GM18868 (cell line): Measurements from ENCODE around the gene LRCH4.
"Not testable (repeated sequence)": the region's sequence is repeated elsewhere in the genome, so short reads cannot be mapped to it uniquely, and the experiment has no call there.

Source experiments
- ATAC-seq: cut with Tn5 transposase; IDR thresholded peaks from one replicate; pipeline ENCODE4 v1.9.1; 2021; ENCODE audit warnings: mild to moderate bottlenecking, moderate library complexity; ENCODE audit not compliant: unreplicated experiment

The LRCH4 gene

DNA sequence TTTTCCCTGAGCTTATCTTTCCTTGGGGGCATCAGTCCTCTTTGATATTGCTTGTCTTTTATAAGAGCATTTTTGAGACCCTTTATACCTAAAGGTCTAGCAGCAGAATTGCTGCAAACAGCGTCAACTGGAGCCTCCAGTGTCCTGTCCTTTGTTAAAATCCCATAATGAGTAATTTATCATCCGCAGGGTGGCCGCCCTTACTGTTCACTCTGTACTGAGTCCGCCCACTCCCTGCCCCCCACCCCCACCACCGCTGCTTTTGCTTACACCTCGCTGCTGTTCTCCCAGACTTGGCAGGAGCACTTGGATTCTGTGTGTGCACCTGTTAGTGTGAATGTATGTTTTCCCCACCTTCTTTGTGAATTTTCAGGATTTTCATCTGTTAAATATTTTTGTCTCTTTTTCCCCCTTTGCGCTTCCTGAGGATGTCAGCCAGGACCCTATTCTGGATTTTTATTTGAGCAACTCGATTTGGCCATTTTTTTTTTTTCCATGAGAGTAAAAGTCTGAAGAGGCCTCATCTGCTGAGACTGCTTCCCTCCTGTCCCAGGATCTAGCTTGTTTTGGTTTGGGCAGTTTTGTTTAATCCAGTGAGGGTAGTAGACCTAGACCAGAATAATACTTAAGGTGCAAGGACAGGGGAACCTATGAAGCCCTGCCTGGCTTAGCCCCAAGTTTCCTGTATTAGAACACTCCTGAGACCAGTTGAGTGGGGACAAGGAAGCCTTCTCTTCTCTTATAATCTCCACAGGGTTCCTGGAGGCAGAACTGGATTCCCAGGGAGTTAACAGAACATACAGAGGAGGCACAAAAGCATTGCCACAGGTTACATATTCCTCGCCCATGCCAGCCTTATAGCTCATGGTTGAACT is 38.8 kb downstream of the LRCH4 start:
- ATAC-seq: no peak

DNA sequence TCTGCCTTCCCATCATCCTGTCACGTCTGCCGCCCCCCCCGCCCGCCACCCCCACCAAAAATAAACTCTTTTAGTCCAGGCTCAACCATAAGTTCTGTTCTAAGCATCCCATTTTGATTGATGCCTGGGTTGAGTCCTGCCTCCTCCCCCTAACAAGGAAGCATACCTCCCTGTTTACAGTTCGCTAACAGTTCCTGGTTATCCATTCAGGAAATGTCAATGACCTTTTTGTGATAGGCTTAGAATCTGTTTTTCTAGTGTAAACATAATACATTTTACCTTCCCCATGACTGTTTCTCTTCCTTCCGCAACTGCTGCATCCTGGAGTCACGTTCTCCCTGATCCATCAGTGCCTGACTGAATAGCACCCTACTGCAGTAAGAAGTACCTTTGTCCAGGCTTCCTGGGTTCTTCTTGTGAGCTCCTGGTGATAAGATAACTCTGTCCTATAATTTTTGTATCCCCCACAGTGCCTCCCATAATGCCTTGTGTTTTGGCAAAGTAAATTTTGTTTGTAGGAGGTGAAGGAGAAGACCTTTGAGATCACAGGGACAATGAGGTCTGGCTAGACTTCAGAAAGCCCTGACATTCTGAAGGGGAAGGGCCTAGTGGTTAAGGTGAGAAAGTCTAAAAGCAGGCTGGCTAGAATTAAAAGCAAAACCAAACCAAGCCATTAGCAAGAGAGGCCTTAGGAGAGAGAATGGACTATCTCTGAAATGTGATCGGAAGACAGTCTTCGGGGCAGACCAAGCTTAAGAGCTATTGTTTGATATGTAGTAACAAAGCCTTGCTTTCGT is 39.6 kb downstream of the LRCH4 start:
- ATAC-seq: no peak

DNA sequence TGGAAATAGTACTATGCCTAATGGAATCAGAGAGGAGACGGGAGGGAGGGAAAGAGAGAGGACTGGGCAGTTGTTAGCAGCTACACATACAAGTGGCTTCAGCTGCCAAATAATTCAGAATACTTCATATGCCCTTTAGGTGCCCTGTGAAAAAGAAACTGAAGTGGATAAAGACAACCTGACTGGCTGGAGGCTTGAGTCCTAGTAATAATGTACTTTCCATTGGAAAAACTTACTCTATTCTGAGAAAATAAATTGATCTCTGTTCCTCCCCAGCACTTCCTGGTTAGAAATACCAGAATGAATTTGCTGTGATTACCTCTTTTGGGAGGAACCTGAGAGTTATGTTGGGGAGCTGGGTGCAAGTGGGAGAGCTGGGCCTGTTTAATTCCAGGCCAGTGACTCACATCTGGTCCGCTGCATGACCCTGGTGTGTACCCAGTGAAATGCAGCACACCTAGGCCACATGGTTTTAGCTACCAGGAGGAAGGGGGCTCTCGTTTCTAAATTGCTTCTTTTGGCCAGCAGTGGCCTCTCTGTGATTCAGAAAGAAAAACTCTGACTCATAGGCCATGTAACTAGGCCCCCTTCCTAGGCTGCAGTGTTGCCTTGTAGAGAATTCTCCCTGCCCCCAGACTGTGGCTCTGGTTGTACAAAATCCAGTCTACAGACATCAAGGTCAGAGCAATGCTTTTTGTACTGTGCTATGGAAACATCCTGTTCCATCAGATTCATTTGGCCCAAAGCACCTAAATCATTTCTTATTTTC is 40.4 kb downstream of the LRCH4 start:
- ATAC-seq: peak; percentile 68

- ATAC-seq: no peak
Observed at GRCh38 chr7:100544967-100545359, 41.0 kb downstream of the LRCH4 start.

DNA sequence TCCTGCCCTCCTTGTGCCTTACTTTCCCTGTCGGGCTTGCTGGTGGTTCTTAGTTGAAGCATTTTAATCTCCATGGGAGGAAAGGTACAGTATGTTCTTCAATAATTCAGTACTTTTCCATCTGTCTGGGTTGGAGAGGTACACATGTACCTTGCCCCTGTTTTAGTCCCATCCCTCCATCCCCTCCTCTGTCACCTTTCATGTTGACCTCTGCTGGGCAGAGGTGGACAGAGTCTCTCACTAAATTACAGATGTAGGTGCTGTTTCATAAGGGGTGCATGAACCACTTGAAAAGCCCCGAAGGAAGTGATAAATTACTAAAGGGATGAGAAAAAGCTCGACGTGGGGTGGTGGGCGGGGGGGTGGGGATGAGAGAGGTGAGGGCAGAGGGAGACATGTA is 41.5 kb downstream of the LRCH4 start:
- no peak for ATAC-seq

DNA sequence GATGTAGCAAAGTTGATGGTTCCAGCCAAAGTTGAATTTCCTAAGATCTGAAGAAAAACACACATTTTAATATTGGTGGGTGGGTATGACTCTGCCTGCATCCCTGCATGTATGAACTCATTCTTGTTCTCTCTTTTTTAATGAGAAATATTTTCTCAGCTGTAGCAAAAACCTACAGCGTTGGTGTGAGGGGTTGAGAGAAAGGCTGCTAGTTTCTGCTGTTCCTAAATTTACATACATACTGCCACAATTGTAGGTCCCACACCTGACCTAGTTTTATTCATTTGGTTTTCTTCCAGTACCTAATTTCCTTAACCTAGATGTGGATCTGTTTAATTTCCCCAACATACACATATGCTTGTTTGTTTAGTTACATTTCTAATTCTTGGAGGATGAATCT is 42.3 kb downstream of the LRCH4 start:
- no peak for ATAC-seq

- ATAC-seq: not testable (repeated sequence)
Observed at GRCh38 chr7:100541309-100541708, 44.6 kb downstream of the LRCH4 start.

- no peak for ATAC-seq
Observed at GRCh38 chr7:100540073-100540723, 45.7 kb downstream of the LRCH4 start.

- no peak for ATAC-seq
Observed at GRCh38 chr7:100539436-100540006, 46.4 kb downstream of the LRCH4 start.

DNA sequence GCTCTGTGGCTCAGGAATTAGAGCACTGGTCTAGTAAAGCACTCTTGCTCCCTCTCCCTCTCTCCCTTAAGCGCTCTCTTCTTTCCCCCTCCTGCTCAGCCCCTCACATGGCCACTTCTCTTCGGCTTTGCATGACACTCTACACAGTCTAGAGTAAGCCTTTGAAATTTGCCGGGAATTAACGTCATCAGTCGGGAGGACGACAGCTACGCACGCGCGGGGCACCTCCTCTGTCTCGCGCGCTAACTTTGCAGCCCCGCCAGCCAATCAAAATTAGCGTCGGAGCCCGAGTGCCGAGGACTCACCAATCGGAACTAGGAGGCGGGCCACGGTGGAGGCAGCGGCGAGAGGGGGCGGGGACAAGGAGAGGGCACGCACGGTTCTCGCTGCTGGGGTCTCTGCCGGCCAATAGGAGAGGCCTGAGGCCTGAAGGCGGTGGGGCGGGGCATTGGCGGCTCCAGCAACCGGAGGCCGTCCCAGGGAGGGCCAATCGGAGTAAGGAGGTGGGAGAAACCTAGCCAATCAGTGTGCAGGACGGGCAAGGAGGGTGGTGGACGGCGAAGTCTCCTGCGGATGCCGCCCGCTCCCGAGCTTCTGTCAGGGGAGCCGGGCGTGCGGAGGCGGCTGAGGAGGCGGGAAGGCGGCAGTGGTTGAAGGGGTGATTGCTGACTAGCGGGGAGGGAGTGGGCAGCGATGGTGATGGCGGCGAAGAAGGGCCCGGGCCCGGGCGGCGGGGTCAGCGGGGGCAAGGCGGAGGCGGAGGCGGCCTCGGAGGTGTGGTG is 47.1 kb downstream of the LRCH4 start, which contains the start of gene AGFG2:
Gene AGFG2 (plus strand): TSS at position 550 of the 782 bp plus-strand sequence. CDS start 144 bp downstream, at position 694.
- peak; percentile 94 for ATAC-seq

- no peak for ATAC-seq
Observed at GRCh38 chr7:100538348-100538653, 47.6 kb downstream of the LRCH4 start.

- not testable (repeated sequence) for ATAC-seq
Observed at GRCh38 chr7:100536695-100537094, 49.2 kb downstream of the LRCH4 start.

DNA sequence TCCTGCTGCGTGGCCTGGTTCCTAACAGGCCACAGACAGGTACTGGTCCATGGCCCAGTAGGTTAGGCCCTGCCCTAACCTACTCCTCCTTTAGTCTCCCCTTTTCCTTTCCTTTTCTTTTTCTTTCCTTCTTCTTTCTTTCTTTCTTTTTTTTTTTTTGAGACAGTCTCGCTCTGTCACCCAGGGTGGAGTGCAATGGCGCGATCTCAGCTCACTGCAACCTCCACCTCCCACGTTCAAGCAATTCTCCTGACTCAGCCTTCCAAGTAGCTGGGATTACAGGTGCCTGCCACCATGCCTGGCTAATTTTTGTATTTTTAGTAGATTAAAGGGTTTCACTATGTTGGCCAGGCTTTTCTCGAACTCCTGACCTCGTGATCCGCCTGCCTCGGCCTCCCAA is 49.9 kb downstream of the LRCH4 start:
- not testable (repeated sequence) for ATAC-seq

DNA sequence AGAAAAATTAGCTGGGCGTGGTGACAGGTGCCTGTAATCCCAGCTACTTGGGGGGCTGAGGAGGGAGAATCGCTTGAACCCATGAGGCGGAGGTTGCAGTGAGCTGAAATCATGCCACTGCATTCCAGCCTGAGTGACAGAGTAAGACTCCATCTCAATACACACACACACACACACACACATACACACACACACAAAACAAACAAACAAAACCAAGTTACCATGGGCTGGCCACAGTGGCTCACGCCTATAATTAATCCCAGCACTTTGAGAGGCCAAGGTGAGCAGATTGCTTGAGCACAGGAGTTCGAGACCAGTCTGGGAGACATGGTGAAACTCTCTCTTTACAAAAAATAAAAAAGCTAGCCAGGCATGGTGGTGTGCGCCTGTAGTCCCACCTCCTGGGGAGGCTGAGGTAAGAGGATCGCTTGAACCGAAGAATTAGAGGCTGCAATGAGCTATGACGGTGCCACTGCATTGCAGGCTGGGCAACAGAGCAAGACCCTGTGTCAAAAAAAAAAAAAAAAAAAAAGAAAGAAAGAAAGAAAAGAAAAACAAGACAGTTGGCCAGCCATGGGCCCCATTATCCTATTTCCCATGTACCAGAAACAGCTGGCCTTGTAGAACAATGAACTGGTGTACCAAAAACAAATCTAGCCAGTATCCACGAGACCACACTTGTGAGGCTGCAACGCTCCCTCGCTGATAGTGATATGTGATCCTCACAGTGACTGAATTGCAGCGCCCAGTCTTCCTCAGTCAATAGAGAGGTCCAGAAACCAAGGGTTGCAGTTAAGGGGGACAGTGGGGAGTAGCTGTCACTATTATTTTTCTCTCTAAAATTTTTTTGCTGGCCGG is 53.5 kb downstream of the LRCH4 start:
- ATAC-seq: no peak

DNA sequence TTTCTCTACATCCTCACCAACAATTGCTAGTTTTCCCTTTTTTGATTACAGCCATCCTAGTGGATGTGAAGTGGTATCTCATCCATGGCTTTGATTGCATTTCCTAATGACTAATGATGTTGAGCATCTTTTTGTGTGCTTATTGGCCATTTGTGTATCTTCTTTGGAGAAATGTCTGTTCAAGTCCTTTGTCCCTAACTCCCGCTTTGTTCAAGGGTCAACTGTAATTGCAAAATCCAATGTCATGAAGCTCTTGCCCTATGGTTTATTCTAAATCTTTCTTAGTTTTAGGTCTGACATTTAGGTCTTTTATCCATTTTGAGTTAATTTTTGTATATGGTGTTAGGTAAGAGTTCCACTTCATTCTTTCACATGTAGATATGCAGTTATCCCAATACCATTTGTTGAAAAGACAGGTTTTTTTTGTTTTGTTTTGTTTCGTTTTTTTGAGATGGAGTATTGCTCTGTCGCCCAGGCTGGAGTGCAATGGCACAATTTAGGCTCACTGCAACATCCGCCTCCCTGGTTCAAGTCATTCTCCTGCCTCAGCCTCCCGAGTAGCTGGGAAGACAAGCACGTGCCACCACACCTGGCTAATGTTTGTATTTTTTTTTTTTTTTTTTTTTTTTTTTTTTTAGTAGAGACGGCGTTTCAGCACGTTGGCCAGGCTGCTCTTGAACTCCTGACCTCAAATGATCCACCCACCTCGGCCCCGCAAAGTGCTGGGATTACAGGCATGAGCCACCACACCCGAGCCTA is 57.6 kb downstream of the LRCH4 start:
- not testable (repeated sequence) for ATAC-seq
